GM18526 (cell line): ENCODE data around the gene CLCA2.

Experiments
- POLR2A ChIP-seq: IDR thresholded peaks from 3 replicates; pipeline ENCODE4 v1.6.1; 2011; ENCODE audit not compliant: insufficient read length; ENCODE audit errors: extremely low read depth

Gene CLCA2

DNA sequence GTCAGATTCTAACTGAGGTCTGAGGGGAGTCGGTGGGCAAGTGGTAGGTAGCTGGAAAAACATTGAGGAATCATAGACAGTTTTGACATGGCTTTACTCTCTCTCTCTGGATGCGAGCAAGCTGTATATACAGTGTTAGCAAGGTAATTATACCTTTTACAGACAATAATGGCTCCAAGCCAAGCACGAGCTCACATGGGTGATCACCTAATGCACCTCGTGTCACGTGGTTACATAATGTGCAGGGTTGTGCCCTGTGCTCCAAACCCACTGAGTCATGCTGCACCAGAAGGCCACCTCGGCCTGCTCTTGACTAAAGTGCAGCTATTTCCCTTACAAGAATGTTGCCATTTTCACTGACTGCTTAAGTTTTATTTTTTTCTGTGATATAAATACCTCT, 7.6 kb upstream of the CLCA2 start:
- no peak for TF ChIP-seq POLR2A

- no peak for TF ChIP-seq POLR2A
Observed at GRCh38 chr1:86419277-86419903, 4.6 kb upstream of the CLCA2 start.

- TF ChIP-seq POLR2A, result no peak
Observed at GRCh38 chr1:86421601-86422280, 2.2 kb upstream of the CLCA2 start.

GRCh38 chr1:86423473-86423872, 498 bp upstream of the CLCA2 start:
- no peak for TF ChIP-seq POLR2A

DNA sequence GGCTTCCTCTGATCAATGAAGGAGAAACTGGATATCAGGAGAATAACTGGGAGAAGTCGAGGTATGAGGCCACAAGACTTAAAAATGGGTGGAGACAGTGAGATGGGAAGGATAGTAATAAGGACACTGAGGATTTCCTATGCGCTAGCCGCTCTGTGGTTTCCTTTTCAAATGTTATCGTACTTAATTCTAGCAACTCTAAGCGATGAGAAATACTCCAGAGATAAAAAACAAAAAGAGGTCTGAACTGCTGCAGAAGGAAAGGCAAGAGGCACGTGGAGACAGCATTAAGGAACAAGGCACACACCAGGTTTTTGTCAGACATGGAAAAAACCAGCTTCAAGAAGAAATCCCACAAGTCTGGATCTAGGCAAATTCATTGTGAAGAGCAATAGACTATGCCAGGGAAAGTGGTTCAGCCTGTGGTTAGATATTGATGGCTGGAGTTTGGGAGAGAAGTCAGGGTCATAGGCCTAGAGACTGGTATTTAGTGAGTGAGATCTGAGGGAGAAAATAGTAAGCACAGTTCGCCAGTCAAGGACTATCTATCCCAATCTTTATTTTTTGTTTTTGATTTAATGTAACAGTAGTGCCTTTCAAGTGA, 5.3 kb downstream of the CLCA2 start:
- no peak for TF ChIP-seq POLR2A

DNA sequence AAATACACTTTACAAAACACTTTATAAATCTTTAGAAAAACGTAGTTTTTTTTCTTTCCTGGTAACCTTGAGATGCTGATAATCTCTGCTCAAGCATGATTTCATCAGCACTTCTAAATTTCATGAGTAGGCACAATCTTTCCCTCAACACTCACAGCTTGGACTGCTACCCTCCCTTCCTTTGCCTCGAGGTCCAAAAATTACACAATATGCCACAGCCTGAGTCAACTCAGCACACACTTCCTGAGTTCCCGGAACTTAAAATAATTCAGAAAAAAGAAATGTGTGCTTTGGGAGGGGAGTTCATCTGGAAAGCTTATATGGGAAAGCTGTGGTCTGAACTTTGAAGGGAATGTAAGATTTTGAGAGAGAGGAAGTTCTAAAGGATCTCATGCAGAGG, 5.9 kb downstream of the CLCA2 start:
- no peak for TF ChIP-seq POLR2A

DNA sequence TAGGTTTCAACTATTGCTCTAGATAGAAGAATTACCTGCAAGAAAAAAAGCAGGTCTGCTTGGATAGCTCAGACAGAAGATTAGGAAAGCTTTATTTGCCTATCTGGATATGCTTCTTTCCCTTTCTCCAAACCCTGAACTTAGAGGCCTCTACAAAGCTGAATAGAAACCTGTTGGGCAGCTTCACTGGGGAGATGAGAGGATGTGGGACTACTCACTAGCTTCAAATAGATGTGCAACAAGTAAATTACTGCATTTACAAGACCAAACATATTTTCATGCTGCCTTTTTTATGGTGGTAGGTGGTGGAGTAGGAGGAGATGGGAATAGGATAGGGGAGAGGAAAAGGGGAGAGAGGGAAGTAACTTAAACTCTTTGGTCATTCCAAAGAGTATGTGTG, 6.4 kb downstream of the CLCA2 start:
- no peak for TF ChIP-seq POLR2A

- TF ChIP-seq POLR2A, result no peak
Observed at GRCh38 chr1:86434059-86434458, 10.1 kb downstream of the CLCA2 start.

GRCh38 chr1:86435327-86435726, 11.4 kb downstream of the CLCA2 start:
- no peak for TF ChIP-seq POLR2A

- no peak for TF ChIP-seq POLR2A
Observed at GRCh38 chr1:86436041-86436440, 12.1 kb downstream of the CLCA2 start.

DNA sequence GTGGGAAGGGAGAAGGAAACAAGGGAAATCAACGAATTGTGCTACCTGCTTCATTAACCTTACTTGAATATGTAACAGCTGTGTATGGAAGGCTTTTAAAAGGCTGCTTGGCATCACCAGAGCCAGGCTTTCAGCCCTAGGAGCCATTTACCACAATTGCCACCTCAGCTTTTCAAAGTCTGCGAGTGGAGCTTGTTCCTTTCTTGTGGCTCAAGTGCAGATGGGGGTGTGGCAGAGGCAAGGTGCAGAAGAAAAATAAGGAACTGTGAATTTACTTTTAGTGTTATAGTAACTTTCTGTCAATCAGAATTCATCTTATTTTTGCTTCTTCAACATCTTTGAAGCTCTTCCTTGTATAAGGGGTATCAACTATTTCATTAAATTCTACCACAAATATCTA, 17.6 kb downstream of the CLCA2 start:
- no peak for TF ChIP-seq POLR2A

GRCh38 chr1:86441997-86442396, 18.0 kb downstream of the CLCA2 start:
- no peak for TF ChIP-seq POLR2A

GRCh38 chr1:86445919-86446318, 21.9 kb downstream of the CLCA2 start:
- TF ChIP-seq POLR2A, result no peak

DNA sequence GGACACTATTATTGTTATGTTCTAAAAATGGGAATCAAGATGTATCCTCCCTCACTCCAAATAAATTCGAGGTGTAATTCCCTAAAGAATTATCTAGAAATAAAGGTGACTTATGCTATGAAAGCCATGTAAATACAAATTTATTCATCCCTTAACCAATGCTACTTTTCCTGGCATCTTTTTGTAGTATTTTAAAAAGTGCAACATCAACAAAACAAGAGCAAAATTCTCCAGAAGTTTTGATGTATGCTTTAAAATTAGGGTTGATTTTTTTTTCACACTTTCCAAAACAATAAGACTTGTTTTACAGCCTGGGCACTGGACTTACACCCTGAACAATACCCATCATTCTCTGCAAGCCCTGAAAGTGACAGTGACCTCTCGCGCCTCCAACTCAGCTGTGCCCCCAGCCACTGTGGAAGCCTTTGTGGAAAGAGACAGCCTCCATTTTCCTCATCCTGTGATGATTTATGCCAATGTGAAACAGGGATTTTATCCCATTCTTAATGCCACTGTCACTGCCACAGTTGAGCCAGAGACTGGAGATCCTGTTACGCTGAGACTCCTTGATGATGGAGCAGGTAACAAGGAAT, 23.3 kb downstream of the CLCA2 start:
- no peak for TF ChIP-seq POLR2A

DNA sequence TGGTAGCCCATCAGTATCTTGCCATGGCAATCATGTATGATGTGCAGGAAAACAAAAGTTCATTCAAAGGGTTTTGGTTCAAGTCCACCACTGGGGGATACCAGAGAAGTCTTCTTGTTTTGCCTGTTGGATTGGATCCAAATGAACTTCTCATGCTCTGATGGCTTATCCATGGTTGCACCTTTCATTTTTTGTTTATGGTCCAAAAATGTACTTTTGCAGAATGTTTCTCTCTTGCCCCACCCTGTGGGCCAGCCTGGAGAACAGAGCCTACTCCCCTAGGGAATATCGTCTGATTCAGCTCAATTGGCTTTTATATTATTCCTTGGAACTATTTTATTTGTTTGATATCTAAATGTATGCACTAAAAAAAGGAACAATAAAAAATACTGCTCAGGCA, 24.7 kb downstream of the CLCA2 start:
- no peak for TF ChIP-seq POLR2A

DNA sequence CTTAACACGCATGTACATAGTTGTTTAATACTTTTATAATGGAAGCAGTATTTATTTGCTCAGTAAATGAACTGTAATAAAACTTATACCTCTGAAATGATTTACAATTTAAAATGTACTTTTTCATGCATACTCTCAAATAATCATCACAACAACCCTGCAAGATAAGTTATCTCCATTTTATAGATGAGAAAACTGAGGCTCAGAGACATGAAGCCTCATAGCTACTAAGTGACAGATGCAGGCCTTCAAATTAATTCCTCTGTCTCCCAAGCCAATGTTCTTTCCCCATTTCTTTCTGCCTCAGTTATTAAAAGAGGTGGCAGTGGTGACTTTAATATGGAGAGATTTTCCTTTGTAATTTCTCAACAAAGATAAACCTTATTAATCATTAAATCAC, 25.1 kb downstream of the CLCA2 start:
- TF ChIP-seq POLR2A, result no peak

DNA sequence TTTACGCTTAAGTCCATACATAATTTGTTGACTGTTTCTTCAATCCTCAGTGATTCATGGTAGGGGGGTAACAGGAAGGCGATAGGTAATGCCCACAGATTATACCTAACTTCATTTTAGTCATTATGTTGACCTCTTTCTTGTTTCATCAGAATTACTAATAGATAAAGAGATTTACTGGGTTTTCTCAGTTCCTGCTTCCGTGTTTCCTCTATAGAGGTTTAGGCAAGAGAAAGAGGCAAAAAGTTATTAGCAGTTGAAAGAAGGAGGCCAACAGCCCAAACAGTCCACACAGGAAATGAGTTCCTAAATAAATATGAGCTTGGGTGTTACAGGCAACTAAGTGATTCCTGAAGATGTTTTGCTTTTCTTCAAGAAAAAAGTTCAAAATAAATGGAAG, 26.9 kb downstream of the CLCA2 start:
- TF ChIP-seq POLR2A, result no peak

DNA sequence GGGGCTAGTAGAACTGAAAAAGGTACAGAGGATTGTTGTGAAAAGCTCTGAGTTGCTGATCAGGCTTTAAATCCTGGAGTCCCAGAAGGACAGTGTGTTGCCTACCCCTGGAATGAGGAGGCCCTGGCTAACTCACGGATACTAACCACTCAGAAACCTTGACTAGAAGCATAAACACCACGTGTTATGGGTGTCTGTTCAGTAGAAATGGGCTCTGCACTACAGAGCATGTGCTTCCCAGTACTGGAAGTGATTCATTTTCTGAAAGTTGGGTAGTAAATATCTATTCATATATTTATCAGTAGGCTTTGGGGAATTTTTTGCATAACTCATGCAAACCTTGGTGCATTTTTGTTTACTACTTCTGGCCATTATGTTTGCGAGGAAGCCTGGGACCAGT, 29.7 kb downstream of the CLCA2 start:
- TF ChIP-seq POLR2A, result no peak
